A549 (cell line): ENCODE results near the gene MARF1. TPM values are rescaled to one million over a fixed set of nuclear protein-coding genes. Genes with fewer than 3 reads are reported as not detected.

Experiments
- ATAC-seq, 2 experiments: fragments of 200-7000 bp in 1 of 2; fragments of >200 bp in 1 of 2; cut with Nextera tagmentation in 1 of 2; cut with Tn5 transposase in 1 of 2; 3 replicates each; pipeline versions ENCODE4 v1.8.0 to v1.9.1; 2018 to 2020; ENCODE audit warnings: mild to moderate bottlenecking in 1 of 2, moderate library complexity in 1 of 2
- CTCF ChIA-PET: fragments of 300-600 bp; sonication (Branson Sonifier 250); formaldehyde crosslinking; extraction: SDS; loops from one replicate; lab custom pipeline; 2021; ENCODE audit warnings: antibody characterized with exemption, inconsistent platforms; lab: Yijun Ruan, JAX
- POLR2A ChIA-PET: fragments of 350-600 bp; formaldehyde crosslinking; extraction: SDS; loops from one replicate; lab custom pipeline; 2021; ENCODE audit warnings: antibody characterized with exemption, inconsistent platforms; lab: Yijun Ruan, JAX
- DNase-seq, 2 experiments: peaks; one replicate each; pipeline versions ENCODE4 v3.0.0 to v3.0.0-alpha.2; 2011 to 2016; ENCODE audit warnings: low read depth in 1 of 2, low spot score in 1 of 2
- FAIRE-seq: peaks from 2 replicates; lab custom pipeline; 2011; peaks lifted over from hg19 to GRCh38; lab: Jason Lieb, UNC
- H3K27ac ChIP-seq, 2 experiments: fragments of >200 bp; sonication (Bioruptor Twin); formaldehyde crosslinking; 3 replicates each; pipeline ENCODE4 v1.5.1; 2016 to 2017
- H3K4me1 ChIP-seq: fragments of >200 bp; sonication (Bioruptor Twin); formaldehyde crosslinking; 3 replicates; pipeline ENCODE4 v1.6.1; 2016
- H3K4me2 ChIP-seq: fragments of >200 bp; sonication (Bioruptor Twin); formaldehyde crosslinking; 3 replicates; pipeline ENCODE4 v1.6.1; 2016
- H3K4me3 ChIP-seq: fragments of >200 bp; sonication (Bioruptor Twin); formaldehyde crosslinking; 3 replicates; pipeline ENCODE4 v1.5.1; 2016
- H3K9me3 ChIP-seq: fragments of >200 bp; sonication (Bioruptor Twin); formaldehyde crosslinking; 3 replicates; pipeline ENCODE4 v1.6.1; 2016
- EHF ChIP-seq: fragments of 250-450 bp; sonication (Bioruptor Pico); IDR thresholded peaks from 2 replicates; pipeline ENCODE4 v1.5.0; 2020; ENCODE audit warnings: mild to moderate bottlenecking
- ESRRA ChIP-seq: fragments of 150-350 bp; IDR thresholded peaks from 2 replicates; pipeline ENCODE4 v1.6.1; 2014; ENCODE audit warnings: mild to moderate bottlenecking, low read length, borderline replicate concordance
- FOSL2 ChIP-seq, 2 experiments: fragments of 450-650 bp in 1 of 2; fragments of >200 bp in 1 of 2; sonication (Bioruptor Twin) in 1 of 2; formaldehyde crosslinking; IDR thresholded peaks; 2 replicates each; pipeline versions ENCODE4 v1.5.0 to v1.6.1; 2016 to 2020; ENCODE audit warnings: mild to moderate bottlenecking in 1 of 2, moderate library complexity in 1 of 2
- GATA3 ChIP-seq: IDR thresholded peaks from 2 replicates; pipeline ENCODE4 v1.6.1; 2012; ENCODE audit warnings: borderline replicate concordance
- JUN ChIP-seq, 2 experiments: fragments of >200 bp; sonication (Bioruptor Twin); formaldehyde crosslinking; IDR thresholded peaks; 2 replicates in 1 of 2; 3 replicates in 1 of 2; pipeline ENCODE4 v1.6.1; 2016 to 2017
- KDM1A ChIP-seq: fragments of 200-600 bp; sonication (generic); IDR thresholded peaks from 2 replicates; pipeline ENCODE4 v1.6.1; 2016; ENCODE audit warnings: low read depth, mild to moderate bottlenecking
- KDM5A ChIP-seq: fragments of 200-600 bp; sonication (generic); IDR thresholded peaks from 2 replicates; pipeline ENCODE4 v1.6.1; 2016; ENCODE audit warnings: antibody characterized with exemption, mild to moderate bottlenecking
- MAFK ChIP-seq: fragments of 450-650 bp; IDR thresholded peaks from 2 replicates; pipeline ENCODE4 v1.6.1; 2014; ENCODE audit not compliant: partially characterized antibody
- PHF8 ChIP-seq: fragments of 200-600 bp; sonication (generic); IDR thresholded peaks from 2 replicates; pipeline ENCODE4 v1.6.1; 2016; ENCODE audit warnings: low read depth, mild to moderate bottlenecking, antibody characterized with exemption, moderate library complexity, borderline replicate concordance
- RAD21 ChIP-seq, 2 experiments: fragments of >200 bp in 1 of 2; sonication (Bioruptor Twin) in 1 of 2; formaldehyde crosslinking in 1 of 2; IDR thresholded peaks in 1 of 2; conservative IDR thresholded peaks in 1 of 2; 2 replicates in 1 of 2; 3 replicates in 1 of 2; pipeline ENCODE4 v1.6.1; 2012 to 2018; ENCODE audit warnings: inconsistent platforms in 1 of 2
- RNF2 ChIP-seq: fragments of 200-600 bp; sonication (generic); IDR thresholded peaks from 2 replicates; pipeline ENCODE4 v1.6.1; 2016; ENCODE audit warnings: low read depth, mild to moderate bottlenecking, antibody characterized with exemption, moderate library complexity, borderline replicate concordance
- SMC3 ChIP-seq: fragments of >200 bp; sonication (Bioruptor Twin); formaldehyde crosslinking; IDR thresholded peaks from 3 replicates; pipeline ENCODE4 v1.6.1; 2018; ENCODE audit warnings: inconsistent platforms
- SREBF2 ChIP-seq: fragments of 450-650 bp; IDR thresholded peaks from 2 replicates; pipeline ENCODE4 v1.6.1; 2014; ENCODE audit warnings: mild to moderate bottlenecking, moderate library complexity
- TFCP2L1 ChIP-seq: fragments of 250-450 bp; sonication (Bioruptor Pico); IDR thresholded peaks from 2 replicates; pipeline ENCODE4 v1.5.0; 2021; ENCODE audit warnings: mild to moderate bottlenecking
- TP53 ChIP-seq: fragments of 250-450 bp; sonication (Bioruptor Pico); IDR thresholded peaks from 2 replicates; pipeline ENCODE4 v1.5.0; 2021; ENCODE audit warnings: mild to moderate bottlenecking, moderate library complexity
- ZFP36 ChIP-seq: fragments of 450-650 bp; IDR thresholded peaks from 2 replicates; pipeline ENCODE4 v1.6.1; 2014; ENCODE audit warnings: borderline replicate concordance; ENCODE audit not compliant: partially characterized antibody
- WGBS: methylation state at CpG from one replicate; pipeline ENCODE4 v1.1.6; 2017; ENCODE audit errors: missing lambda C conversion rate; 5-methylcytosine and 5-hydroxymethylcytosine counted together
- polyA plus RNA-seq, 4 experiments: library from polyadenylated mRNA; depleted of rRNA in 3 of 4; stranded (reverse); fragments of >200 nt; fragmentation: RNase III in 1 of 4; extraction: RNeasy Plus Mini Kit Qiagen cat#74134 plus additional on column Dnase treatment in 1 of 4; gene quantifications; 2 replicates in 3 of 4; 3 replicates in 1 of 4; pipeline ENCODE4 v1.2.3, GENCODE V29; 2011 to 2017
- TF ChIP-seq, protein P1 (sequence below): fragments of 450-650 bp; IDR thresholded peaks from 2 replicates; pipeline ENCODE4 v1.6.1; 2014; ENCODE audit warnings: antibody characterized with exemption
- TF ChIP-seq, protein P2 (sequence below): fragments of 150-350 bp; IDR thresholded peaks from 2 replicates; pipeline ENCODE4 v1.6.1; 2014; ENCODE audit warnings: low read depth, mild to moderate bottlenecking, low read length

MARF1 gene
- polyA plus RNA-seq, 2 of the 4 experiments (the other 2 are of a cell fraction) = 11.6 to 28.2 TPM

DNA sequence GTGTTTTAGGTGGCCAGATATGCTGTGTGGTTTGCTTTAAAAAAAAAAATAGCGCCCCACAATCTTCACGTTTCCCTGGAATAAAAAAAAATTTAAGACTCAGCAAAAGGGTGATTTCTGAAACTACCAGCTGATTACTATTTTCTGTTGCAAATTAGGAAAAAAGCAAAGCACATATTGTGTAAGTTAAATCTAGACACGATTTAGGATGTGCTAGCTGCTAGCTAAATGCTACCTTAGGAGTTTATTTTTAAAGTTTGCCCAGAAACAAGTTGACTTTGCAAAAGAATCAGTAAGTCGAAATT is 944 bp upstream of the MARF1 start:
- Histone ChIP-seq H3K9me3 (no peaks in the 10 kb centered on the region), H3K4me2 (peak overlapping the region; percentile 81), H3K27ac (peak overlapping the region; percentile 99 to 100)
- TF ChIP-seq MAFK (peak; percentile 41), PHF8 (no peak), SMC3 (no peak), RNF2 (no peak), SREBF2 (no peak)
- TF ChIP-seq, all 56 proteins: peak for 1
- 6% methylated on average over 4 of the region's 4 CpGs for WGBS
- ChIA-PET POLR2A (interaction anchor here (0.6 to 2.0 kb wide), 6 partner anchors 28 to 113 kb away, joined by 3 to 6 read pairs (median 5); no protein-coding TSS in a partner anchor), CTCF (interaction anchor here (0.6 to 2.3 kb wide), 9 partner anchors 9 to 239 kb away, joined by 3 to 10 read pairs (median 3); no protein-coding TSS in a partner anchor)
- FAIRE-seq = no peak
- ATAC-seq = no peak
- Histone ChIP-seq H3K4me1 (peaks cover 30% of the 10 kb centered on the region), H3K4me3 (peak overlapping the region; percentile 89)
- DNase-seq = no peak

DNA sequence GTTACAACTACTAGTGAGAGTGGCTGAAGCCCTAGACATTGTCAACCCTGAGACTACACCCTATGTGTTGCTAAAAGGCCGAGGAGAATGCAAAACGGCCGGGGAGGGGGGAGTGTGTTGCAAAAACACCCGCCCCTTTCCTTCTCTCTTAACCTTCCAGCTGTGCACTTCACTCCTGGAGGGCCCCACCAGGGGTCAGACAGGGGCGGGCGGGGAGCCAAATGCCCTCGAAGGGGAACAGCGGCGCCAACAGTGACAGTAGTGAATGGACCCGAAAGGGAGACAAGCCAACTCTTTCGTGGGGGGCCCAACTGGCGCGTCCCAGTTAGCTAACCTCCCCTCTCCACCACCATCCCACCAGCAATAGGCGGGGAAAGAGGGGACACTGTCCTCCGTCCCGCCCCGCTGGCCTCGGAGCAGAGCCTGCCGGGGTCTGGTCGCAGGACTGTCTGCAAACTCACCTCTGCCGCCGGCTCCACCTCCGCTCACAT is 352 bp downstream of the MARF1 start:
- Histone ChIP-seq H3K4me3 (peak overlapping the region; percentile 89), H3K27ac (peak overlapping the region; percentile 99 to 100), H3K4me2 (peak overlapping the region; percentile 81)
- peak; percentile 80 to 84 for ATAC-seq
- POLR2A ChIA-PET = interaction anchor here (0.6 to 2.0 kb wide), 17 partner anchors 8 to 160 kb away, joined by 3 to 6 read pairs (median 4); no protein-coding TSS in a partner anchor
- FAIRE-seq = no peak
- TF ChIP-seq, protein P1, sequence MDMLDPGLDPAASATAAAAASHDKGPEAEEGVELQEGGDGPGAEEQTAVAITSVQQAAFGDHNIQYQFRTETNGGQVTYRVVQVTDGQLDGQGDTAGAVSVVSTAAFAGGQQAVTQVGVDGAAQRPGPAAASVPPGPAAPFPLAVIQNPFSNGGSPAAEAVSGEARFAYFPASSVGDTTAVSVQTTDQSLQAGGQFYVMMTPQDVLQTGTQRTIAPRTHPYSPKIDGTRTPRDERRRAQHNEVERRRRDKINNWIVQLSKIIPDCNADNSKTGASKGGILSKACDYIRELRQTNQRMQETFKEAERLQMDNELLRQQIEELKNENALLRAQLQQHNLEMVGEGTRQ = no peak
- TF ChIP-seq TFCP2L1 (CRISPR knock-in tag) (0 out of 2 replicates have a peak, but pooled peaks have one; percentile 53), SMC3 (peak; percentile 42), KDM5A (peak; percentile 50; the same call in 1 of the 2 replicates), FOSL2 (IDR thresholded peaks at IDR 0.05) (no peak), FOSL2 (CRISPR knock-in tag; IDR thresholded peaks at IDR 0.05) (no peak), ESRRA (0 out of 2 replicates have a peak, but pooled peaks have one; percentile 43), GATA3 (no peak), RAD21 (conservative IDR thresholded peaks at IDR 0.05 in 1 of 2, IDR thresholded peaks at IDR 0.05 in 1 of 2) (peak; percentile 24 to 36; a peak in 4 of 5 replicates), JUN (IDR thresholded peaks at IDR 0.05) (no peak), MAFK (no peak), TP53 (0 out of 2 replicates have a peak, but pooled peaks have one; percentile 41), EHF (CRISPR knock-in tag) (no peak)
- TF ChIP-seq, all 56 proteins: peak for 6
- H3K9me3 ChIP-seq = no peaks in the 10 kb centered on the region
- CTCF ChIA-PET = interaction anchor here (0.5 to 2.3 kb wide), 20 partner anchors 8 to 586 kb away, joined by 3 to 10 read pairs (median 4); no protein-coding TSS in a partner anchor
- 0% methylated on average over 20 of the region's 23 CpGs for WGBS
- peaks cover 30% of the 10 kb centered on the region for H3K4me1 ChIP-seq
- DNase-seq = peak; percentile 61 to 73

DNA sequence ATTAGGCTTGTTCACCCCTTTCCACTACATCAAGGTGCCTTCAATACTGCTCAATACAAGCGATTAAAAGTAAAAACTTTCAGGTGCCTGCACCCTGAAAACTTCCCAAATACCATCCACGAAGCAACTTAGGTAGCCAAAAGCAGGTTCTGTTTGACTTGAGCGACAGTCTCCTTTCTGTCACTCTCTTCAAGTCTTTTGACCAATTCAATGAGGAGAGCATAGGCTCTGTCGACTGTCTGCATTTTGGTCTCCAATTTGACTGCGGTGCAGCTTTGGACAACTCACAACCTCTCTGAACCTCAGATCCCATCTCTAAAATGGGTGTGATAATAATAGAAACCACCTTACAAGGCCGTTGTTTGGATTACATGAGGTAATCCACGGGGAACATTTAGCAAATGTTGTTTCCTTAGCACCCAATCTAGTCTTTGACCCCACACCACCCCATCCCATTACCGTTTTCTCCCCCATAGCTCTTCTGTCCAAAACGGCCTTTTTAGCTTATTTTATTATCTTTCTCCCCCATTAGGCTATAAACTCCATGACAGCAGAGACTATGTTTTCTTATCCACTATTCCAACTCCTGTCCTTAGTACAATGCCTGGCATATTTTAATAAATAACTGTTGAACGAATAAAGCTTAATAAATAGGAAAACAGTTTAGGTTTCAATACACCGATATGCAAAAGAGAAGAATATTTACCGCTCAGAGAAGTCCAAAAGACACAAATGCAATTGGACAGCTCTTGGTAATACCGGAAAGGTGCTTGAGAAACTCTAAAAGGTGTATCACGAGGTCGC is 999 bp downstream of the MARF1 start:
- Histone ChIP-seq H3K4me3 (peak overlapping the region; percentile 89), H3K4me1 (peaks cover 30% of the 10 kb centered on the region), H3K4me2 (peak overlapping the region; percentile 81), H3K27ac (peak overlapping the region; percentile 99 to 100), H3K9me3 (no peaks in the 10 kb centered on the region)
- ChIA-PET CTCF (interaction anchor here (0.9 to 2.3 kb wide), 13 partner anchors 8 to 585 kb away, joined by 3 to 10 read pairs (median 4); no protein-coding TSS in a partner anchor), POLR2A (interaction anchor here (0.6 to 2.0 kb wide), 9 partner anchors 23 to 160 kb away, joined by 3 to 13 read pairs (median 5); no protein-coding TSS in a partner anchor)
- TF ChIP-seq ZFP36 = peak; percentile 33
- TF ChIP-seq, protein P2, sequence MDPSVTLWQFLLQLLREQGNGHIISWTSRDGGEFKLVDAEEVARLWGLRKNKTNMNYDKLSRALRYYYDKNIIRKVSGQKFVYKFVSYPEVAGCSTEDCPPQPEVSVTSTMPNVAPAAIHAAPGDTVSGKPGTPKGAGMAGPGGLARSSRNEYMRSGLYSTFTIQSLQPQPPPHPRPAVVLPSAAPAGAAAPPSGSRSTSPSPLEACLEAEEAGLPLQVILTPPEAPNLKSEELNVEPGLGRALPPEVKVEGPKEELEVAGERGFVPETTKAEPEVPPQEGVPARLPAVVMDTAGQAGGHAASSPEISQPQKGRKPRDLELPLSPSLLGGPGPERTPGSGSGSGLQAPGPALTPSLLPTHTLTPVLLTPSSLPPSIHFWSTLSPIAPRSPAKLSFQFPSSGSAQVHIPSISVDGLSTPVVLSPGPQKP = no peak
- TF ChIP-seq KDM1A = peak; percentile 82; the same call in 1 of the 2 replicates
- FAIRE-seq = no peak
- no peak for DNase-seq
- 13% methylated on average over 15 of the region's 15 CpGs for WGBS
- no peak for ATAC-seq
